Osteoblast (primary cell): ENCODE data around the gene NELFB. TPM values are rescaled to one million over a fixed set of nuclear protein-coding genes. Genes with fewer than 3 reads are reported as not detected.
A peak's percentile ranks its signal among the peaks of the same experiment; 100 is the strongest.

Experiments used
- DNase-seq: peaks from one replicate; pipeline ENCODE4 v3.0.0; 2011; ENCODE audit warnings: low spot score, mixed read lengths; ENCODE audit not compliant: insufficient read length; ENCODE audit errors: missing footprints
- H2AFZ ChIP-seq: 2 replicates; pipeline ENCODE4 v1.6.0; 2011; ENCODE audit warnings: mild to moderate bottlenecking, low read length
- H3K27ac ChIP-seq: 2 replicates; pipeline ENCODE4 v1.5.1; 2011; ENCODE audit warnings: mild to moderate bottlenecking, low read depth, low read length, moderate library complexity
- H3K27me3 ChIP-seq: 2 replicates; pipeline ENCODE4 v1.6.0; 2012; ENCODE audit warnings: mild to moderate bottlenecking, control low read depth, inconsistent platforms, low read length, moderate library complexity; ENCODE audit not compliant: insufficient read depth
- H3K36me3 ChIP-seq: 2 replicates; pipeline ENCODE4 v1.5.1; 2011; ENCODE audit warnings: mild to moderate bottlenecking, low read length, control low read depth, moderate library complexity; ENCODE audit not compliant: insufficient read depth
- H3K4me1 ChIP-seq: 2 replicates; pipeline ENCODE4 v1.5.1; 2011; ENCODE audit warnings: mild to moderate bottlenecking, low read length, control low read depth, moderate library complexity; ENCODE audit not compliant: insufficient read depth
- H3K4me2 ChIP-seq: 2 replicates; pipeline ENCODE4 v1.6.0; 2011; ENCODE audit warnings: mild to moderate bottlenecking, low read length; ENCODE audit not compliant: insufficient read depth
- H3K4me3 ChIP-seq: fragments of 200-600 bp; sonication (generic); 3 replicates; pipeline ENCODE4 v1.5.1; 2012; ENCODE audit warnings: mild to moderate bottlenecking, low read length, inconsistent platforms; ENCODE audit not compliant: insufficient read depth
- H3K79me2 ChIP-seq: 2 replicates; pipeline ENCODE4 v1.6.0; 2012; ENCODE audit warnings: mild to moderate bottlenecking, low read length, control low read depth, inconsistent platforms; ENCODE audit not compliant: insufficient read depth
- H3K9me3 ChIP-seq: 2 replicates; pipeline ENCODE4 v1.5.1; 2011; ENCODE audit warnings: low read depth, low read length, control low read depth
- H4K20me1 ChIP-seq: 2 replicates; pipeline ENCODE4 v1.6.0; 2012; ENCODE audit warnings: mild to moderate bottlenecking, low read length, control low read depth; ENCODE audit not compliant: insufficient read depth
- CTCF ChIP-seq: IDR thresholded peaks from 2 replicates; pipeline ENCODE4 v1.5.1; 2011; ENCODE audit warnings: mild to moderate bottlenecking, low read depth, low read length, moderate library complexity; ENCODE audit errors: extremely low read depth
- total RNA-seq: library from RNA; depleted of rRNA; stranded (reverse); fragments of >200 nt; gene quantifications from 2 replicates; pipeline ENCODE4 v1.2.3, GENCODE V29; 2012

The NELFB gene
- total RNA-seq, 1 donor = 47.4 TPM

GRCh38 chr9:137213160-137214060, 41.7 kb upstream of the NELFB start:
- H3K9me3 ChIP-seq = no peaks in the 10 kb centered on the region
- no peak overlapping the region for H2AFZ ChIP-seq
- no peak overlapping the region for H3K27ac ChIP-seq
- H4K20me1 ChIP-seq = no peaks in the 10 kb centered on the region
- H3K4me3 ChIP-seq = no peak overlapping the region
- no peak for DNase-seq
- peaks cover 6% of the 10 kb centered on the region for H3K4me1 ChIP-seq
- H3K36me3 ChIP-seq = peaks cover 2% of the 10 kb centered on the region
- H3K79me2 ChIP-seq = no peaks in the 10 kb centered on the region
- peak; percentile 7 for TF ChIP-seq CTCF
- no peaks in the 10 kb centered on the region for H3K27me3 ChIP-seq
- H3K4me2 ChIP-seq = no peak overlapping the region

GRCh38 chr9:137214620-137215019, 40.5 kb upstream of the NELFB start:
- Histone ChIP-seq H2AFZ (no peak overlapping the region), H3K4me1 (peaks cover 15% of the 10 kb centered on the region), H3K27ac (no peak overlapping the region), H3K79me2 (no peaks in the 10 kb centered on the region), H3K4me2 (no peak overlapping the region), H3K36me3 (no peaks in the 10 kb centered on the region), H3K4me3 (no peak overlapping the region), H3K27me3 (no peaks in the 10 kb centered on the region), H4K20me1 (no peaks in the 10 kb centered on the region), H3K9me3 (no peaks in the 10 kb centered on the region)
- DNase-seq = no peak
- no peak for TF ChIP-seq CTCF

GRCh38 chr9:137215196-137215986, 39.7 kb upstream of the NELFB start:
- H4K20me1 ChIP-seq = no peaks in the 10 kb centered on the region
- H3K79me2 ChIP-seq = no peaks in the 10 kb centered on the region
- H3K27me3 ChIP-seq = no peaks in the 10 kb centered on the region
- DNase-seq = no peak
- H3K36me3 ChIP-seq = no peaks in the 10 kb centered on the region
- H3K4me1 ChIP-seq = peaks cover 15% of the 10 kb centered on the region
- no peak overlapping the region for H3K27ac ChIP-seq
- no peak overlapping the region for H3K4me3 ChIP-seq
- no peaks in the 10 kb centered on the region for H3K9me3 ChIP-seq
- H3K4me2 ChIP-seq = no peak overlapping the region
- no peak for TF ChIP-seq CTCF
- no peak overlapping the region for H2AFZ ChIP-seq
